CMK (cell line): Measurements from ENCODE around the gene TFDP1.

ENCODE experiments used
- DNase-seq: peaks from one replicate; pipeline ENCODE4 v3.0.0-alpha.2; 2010; ENCODE audit warnings: low read depth

The TFDP1 gene

DNA sequence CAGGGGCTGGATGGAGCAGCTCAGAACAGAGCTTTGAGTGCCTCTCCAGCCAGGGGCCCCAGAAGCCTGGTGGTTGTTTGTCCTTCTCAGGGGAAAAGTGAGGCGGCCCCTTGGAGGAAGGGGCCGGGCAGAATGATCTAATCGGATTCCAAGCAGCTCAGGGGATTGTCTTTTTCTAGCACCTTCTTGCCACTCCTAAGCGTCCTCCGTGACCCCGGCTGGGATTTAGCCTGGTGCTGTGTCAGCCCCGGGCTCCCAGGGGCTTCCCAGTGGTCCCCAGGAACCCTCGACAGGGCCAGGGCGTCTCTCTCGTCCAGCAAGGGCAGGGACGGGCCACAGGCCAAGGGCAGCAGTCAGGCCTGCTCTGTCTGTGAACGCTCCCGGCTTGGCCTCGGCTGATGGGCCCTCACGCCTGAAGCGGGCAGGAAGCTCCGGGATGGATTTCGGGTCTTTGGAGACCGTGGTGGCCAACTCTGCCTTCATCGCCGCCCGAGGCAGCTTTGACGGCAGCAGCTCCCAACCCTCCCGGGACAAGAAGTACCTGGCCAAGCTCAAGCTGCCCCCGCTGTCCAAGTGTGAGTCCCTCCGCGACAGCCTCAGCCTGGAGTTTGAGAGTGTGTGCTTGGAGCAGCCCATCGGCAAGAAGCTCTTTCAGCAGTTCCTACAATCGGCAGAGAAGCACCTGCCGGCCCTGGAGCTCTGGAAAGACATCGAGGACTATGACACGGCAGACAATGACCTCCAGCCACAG is 82.6 kb downstream of the TFDP1 start, which contains the start of gene GRK1:
TSS of gene GRK1 (plus strand) at position 269 of the 751 bp plus-strand sequence. CDS start at position 437, 168 bp downstream.
- DNase-seq: no peak

DNA sequence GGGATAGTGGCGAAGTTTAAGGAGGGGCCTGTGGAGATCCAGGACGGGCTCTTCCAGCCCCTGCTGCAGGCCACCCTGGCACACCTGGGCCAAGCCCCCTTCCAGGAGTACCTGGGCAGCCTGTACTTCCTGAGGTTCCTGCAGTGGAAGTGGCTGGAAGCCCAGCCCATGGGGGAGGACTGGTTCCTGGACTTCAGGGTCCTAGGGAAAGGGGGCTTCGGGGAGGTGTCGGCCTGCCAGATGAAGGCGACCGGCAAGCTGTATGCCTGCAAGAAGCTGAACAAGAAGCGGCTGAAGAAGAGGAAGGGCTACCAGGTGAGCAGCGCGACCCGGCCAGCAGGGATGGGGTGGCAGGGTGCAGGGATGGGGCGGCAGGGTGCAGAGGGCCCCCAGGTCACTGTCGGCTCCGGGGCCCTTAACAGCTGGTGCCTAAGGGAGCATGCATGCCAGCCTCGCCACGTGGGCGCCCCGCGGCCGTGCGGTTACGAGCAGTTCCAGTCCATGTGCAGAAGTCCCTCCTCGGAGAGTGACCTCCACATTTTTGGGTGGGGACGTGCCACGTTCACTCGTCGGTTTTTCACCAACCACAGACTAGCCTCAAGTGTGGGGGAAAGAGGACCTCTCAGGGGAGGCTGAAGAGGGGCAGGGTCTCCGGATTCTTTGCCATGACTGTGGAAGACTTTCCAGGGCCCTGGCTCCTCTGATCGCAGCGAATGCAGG is 83.4 kb downstream of the TFDP1 start:
- no peak for DNase-seq

- no peak for DNase-seq
These were observed 84.0 kb downstream of the TFDP1 start for GRCh38 chr13:113668491-113668971.

GRCh38 chr13:113669231-113669754 is 84.7 kb downstream of the TFDP1 start:
- DNase-seq: no peak

DNA sequence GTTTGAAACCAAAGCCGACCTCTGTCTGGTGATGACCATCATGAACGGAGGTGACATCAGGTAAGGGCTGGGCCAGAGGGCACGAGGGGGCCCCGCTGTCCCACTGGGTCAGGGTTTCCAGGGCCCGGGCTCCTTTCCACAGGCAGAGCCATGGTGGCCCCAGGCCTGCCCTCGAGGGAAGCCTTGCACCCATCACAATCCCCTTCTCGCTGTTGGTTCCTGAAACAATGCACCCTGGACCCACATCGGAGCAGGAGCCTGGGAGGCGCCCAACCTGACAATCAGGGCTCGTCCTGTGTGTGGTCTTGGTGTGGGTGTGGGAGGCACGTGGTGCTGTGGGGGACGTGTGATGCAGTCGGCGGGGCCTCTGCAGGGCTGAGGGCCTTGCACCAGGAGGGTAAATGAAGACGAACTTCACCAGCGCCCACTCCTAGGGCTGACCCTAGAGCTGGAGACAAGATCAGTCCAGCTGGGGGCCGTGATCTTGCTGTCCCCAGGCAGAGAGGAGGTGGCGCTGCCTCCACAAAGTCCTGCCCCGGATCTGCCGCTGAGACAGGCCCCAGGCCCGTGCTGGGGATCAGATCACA is 85.3 kb downstream of the TFDP1 start:
- DNase-seq: no peak

- DNase-seq: no peak
These were observed 86.0 kb downstream of the TFDP1 start for GRCh38 chr13:113670541-113670940.

DNA sequence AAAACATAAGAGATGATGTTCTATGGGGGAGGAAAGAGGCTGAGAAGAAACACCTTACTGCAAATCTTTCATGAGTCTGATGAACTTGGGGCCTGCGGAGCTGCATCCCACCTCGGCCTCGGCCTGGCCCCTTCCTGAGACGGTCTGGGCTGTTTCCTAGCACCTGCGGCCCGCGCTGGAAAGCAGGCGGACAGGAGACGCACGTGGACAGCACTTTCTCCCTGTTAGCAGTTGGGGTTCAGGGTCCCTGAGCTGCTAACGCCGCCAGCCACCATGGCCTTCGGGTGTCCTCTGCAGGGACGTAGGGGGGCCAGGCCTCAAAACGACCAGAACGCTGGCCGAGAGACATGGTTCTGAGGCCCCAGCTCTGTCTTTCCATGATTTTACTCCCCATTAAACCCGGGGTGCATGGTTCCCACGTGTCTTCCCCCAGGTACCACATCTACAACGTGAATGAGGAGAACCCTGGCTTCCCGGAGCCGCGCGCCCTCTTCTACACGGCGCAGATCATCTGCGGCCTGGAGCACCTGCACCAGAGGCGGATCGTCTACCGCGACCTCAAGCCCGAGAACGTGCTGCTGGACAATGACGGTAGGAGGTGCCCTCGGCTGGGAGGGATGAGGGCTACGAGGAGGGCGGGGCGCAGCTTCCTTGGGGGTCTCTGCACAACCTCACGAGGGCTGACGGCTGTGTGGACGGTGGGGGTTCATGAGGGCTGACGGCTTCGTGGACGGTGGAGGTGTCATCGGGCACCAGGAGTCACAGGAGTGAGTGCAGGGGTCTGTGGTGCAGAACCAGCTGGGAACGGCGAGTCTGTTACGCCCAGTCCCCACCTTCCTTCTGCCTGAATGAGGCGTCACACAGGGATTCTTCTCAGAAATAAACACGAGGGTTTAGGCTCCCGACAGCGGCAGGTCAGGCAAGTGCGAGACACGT is 86.8 kb downstream of the TFDP1 start:
- DNase-seq: no peak

DNA sequence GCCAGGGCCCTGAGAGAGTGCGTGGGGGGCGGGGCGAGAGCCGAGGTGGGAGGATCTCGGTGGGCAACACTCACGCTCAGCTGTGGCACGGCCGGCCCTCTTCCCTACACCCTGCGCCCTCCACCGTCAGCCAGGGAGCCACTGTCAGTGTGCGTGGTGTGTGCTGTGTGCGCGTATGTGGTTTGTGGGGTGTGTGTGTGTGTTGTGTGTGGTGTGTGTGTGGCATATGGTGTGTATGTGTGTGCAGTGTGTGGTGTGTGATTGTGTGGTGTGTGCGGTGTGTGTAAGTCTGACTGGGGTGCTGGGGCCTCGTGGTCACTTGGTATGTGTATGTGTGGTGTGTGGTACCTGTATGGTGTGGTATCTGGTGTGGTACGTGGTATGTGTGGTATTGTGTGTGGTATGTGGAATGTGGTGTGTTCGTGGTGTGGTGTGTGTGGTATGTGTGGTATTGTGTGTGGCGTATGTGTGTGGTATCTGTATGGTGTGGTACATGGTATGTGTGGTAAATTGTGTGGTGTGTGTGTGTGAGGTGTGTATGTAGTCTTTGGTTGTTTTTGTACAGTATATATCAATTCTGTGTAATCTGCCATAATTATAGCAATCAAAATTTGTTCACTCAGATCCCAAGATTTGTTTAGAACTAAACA is 87.6 kb downstream of the TFDP1 start:
- no peak for DNase-seq
